HG03097 (cell line): Measurements from ENCODE around the gene TOMM22.
A peak's percentile ranks its signal among the peaks of the same experiment; 100 is the strongest.

Experiments used
- ATAC-seq: cut with Tn5 transposase; IDR thresholded peaks from one replicate; pipeline ENCODE4 v1.9.1; 2021; ENCODE audit not compliant: unreplicated experiment, low FRiP score

Gene TOMM22

DNA sequence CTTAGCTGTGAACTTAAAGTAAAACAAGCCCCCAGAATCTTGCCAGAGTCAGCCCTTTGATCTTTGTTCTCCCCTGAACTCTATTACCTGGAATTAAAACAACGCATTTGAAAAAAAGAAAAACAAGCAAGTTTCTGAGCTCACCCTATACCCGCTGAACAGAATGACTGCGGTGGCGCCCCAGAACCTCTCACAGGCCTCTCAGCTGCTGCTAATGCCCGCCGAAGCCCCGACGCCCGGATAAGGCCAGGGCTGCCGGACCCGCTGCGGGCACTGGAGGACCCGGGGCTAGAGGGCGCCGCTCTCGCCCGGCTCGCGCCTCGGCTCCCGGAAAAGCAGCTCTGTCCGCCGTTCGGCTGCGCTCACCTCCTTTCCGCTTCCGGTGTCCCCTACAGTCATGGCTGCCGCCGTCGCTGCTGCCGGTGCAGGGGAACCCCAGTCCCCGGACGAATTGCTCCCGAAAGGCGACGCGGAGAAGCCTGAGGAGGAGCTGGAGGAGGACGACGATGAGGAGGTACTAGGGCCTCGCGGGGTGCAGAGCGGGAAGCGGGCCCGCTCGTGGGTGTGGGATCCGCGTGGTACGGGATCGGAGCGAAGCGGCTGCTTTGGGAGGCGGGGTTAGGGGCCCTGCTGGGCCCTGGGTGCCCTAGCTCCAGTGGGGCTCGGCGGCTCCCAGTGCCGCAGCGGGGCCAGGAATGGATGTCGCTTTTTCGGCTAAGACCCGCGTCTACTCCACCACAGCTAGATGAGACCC lies at the start of gene TOMM22:
TSS of gene TOMM22 (plus strand) at position 376 of the 754 bp plus-strand sequence. CDS start at position 398, 22 bp downstream.
- peak; percentile 88 for ATAC-seq

DNA sequence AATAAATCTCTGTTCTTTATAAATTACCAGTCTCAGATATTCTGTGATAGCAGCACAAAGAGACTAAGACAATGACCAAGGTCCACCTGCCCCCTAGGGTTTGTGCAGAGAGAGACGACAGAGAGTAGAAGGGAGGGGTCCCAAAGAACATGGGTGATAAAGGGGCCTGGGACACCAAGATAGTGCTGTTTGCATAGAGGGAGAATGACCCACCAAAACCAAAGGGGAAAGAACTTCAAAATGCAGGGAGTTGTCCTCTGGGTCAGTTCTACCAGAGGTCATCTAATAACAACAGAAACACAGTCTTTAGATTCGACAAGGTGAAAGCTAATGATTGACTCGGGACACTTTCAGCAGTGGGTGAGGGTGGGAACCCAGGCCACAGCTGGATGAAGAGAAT lies 49.2 kb upstream of the TOMM22 start:
- ATAC-seq, result no peak

DNA sequence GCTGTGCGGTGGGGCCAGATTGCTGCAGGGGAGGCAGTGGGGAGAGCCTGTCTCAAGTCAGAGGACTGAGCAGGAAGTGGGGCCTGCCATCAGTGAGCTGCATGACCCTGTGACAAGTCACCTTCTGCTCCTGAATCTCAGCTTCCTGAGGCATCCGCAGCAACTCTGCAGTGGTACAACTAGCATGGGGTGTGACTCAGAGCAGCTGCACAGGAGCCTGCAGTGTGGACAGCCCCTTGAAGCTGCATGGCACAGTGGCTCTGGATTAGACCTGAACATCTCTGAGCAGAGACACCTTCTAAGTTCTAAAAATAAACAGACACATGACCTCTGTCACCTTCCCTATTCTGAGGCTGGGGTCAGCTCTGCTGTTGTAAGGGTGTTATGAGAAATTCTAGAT lies 43.5 kb upstream of the TOMM22 start:
- ATAC-seq, result no peak

DNA sequence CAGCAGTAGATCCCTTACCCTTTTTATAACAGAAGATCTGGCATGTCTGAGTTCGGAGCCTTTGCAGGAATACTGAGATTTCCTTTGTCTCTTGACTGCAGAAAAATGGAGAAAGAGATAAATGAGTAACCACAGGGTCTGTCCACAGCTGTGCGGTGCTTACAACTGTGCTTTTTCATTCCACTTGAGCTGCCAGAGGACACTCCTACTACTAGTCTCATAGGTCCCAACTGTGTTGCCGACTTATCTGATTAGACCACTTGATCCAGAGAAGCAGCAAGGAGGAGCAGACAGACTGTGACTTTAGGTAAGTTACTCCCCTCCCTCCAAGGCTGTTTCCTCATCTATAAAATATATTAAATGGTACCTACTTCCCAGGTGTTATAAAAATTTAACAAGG lies 43.0 kb upstream of the TOMM22 start:
- no peak for ATAC-seq

DNA sequence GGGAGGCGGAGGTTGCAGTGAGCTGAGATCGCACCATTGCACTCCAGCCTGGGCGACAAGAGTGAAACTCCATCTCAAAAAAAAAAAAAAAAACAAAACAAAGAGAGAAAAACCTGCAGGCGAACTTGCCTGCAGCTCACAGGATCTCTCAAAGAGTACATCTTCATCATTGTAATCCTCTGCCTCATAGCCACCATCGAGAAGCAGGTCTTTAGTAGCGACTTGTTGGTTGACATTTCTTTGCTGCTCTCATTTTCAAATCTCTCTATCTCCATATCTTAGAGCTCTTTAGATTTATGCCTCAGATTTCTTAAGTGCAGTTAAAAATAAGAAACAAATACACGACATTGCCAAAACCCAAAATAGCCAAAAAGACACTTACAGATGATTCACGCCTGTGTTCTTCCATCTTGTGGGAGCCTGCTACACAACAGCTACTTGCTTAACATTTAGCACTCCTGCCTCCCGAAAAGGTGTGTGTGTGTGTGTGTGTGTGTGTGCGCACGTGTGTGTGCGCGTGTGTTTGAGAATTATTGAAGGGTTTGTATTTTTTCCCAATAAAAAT lies 40.2 kb upstream of the TOMM22 start:
- no peak for ATAC-seq

DNA sequence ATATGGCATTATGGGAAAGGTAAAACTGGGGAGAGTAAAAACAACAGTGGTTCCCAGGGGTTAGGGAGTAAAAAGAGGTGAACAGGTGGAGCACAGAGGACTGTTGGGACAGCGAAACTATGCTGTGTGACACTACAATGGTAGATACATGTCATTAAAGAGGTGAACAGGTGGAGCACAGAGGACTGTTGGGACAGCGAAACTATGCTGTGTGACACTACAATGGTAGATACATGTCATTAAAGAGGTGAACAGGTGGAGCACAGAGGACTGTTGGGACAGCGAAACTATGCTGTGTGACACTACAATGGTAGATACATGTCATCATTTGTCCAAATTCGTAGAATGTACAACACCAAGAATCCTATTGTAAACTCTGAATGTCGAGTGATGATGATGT lies 37.5 kb upstream of the TOMM22 start:
- ATAC-seq, result peak; percentile 79

DNA sequence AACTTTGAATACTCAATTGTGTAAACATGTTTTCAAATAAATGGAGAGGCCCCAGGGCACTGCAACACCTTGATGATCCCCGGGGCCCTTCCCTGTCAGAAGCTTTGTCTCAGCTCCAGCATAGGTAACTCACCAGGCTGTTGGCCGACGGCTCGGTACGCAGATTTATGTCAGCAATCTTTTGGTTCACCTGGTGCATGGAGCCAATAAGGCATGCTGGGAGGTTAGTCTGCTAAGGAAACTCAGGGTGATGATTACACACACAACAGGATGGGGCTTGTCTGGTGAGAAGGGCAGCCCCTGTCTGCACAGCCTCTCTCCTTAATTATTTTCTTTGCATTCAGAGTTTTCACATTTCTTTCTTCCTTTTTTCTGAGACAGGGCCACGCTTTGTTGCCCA lies 36.3 kb upstream of the TOMM22 start:
- no peak for ATAC-seq

DNA sequence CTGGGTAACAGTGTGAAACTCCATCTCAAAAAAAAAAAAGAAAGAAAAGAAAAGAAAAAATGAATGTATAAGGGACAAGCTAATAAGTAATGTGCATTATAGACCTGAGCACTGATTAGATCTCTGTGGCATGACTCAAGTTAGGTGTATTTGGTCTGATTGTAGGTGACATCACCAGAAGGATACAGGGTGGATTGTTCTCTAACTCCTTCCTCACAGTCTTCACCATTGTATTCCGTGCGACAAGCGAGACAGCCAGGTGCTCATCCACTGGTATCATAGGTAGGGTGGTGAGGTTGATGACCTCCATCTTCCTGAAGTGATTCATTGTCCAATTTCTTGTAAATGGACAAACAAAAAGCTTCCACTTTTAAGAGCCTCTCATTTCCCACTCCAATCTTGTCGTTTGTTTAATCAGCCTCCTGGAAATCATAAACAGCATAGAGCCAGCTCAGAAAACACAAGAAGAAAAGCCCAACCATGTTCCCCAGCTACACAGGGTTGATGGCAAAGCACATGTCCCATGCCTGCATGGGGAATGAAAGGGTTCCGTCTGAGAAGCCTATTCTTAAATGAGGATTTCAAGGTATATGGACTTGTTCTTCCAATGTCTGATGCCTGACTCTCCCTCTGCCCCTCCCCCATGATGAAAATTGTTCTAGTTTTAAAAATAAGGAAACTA lies 31.8 kb upstream of the TOMM22 start:
- ATAC-seq, result no peak

DNA sequence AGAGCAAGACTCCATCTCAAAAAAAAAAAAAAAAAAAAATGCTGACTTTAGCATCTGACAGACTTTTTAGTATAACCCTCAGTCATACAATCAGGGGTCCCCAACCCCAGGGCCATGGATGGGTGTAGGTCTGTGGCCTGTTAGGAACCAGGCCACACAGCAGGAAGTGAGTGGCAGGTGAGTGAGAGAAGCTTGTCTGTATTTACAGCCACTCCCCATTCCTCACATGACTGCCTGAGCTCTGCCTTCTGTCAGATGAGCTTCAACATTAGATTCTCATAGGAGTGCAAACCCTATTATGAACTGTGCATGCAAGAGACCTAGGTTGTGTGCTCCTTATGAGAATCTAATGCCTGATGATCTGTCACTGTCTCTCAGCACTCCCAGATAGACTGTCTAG lies 28.9 kb upstream of the TOMM22 start:
- no peak for ATAC-seq

DNA sequence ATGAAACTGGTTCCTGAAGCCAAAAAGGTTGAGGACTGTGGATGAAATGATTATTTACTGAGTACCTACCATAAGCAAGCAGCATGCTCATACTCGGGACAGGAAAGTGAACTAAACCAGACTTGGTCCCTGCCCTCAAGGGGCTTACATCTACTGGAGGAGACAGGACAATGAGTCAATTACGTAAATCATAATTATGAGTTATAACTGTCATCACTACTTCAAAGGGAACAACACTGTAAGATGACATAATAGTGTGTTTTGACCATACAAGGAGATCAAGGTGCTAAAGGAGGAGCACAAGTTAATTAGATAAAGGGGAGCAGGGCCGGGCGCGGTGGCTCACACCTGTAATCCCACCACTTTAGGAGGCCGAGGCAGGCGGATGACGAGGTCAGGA lies 28.0 kb upstream of the TOMM22 start:
- no peak for ATAC-seq

DNA sequence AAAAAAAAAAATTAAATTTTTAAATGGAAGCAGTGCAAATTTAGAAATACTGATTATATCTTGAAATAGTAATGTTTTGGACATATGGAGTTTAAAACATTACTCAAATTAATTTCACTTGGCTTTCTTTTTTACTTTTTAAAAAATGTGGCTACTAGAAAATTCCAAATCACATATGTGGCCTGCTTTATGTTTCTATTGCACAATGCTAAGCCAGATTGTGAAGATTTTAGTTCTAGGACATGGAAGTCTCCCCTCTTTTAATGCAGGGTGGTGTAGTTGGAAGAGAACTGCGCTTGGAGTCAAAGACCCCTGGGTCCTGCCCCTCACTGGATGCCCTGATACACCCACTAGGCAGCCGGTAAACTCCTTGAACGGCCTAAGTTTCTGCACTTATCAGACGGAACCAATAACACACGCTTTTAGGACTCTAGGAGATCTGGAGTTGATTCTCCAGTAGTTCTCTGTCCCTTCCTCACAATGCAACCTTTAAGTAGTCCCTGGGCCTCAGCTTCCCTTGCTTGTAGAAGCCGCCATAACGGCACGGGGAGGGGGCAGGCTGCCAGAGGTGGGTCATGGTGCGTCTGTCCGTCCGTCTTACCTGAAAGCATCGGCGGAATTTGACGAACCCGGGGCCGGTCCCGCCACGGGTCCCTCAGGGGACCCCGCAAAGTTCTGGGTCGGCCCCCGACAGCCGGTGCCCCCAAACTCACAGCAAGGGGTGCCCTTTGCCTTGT lies 26.1 kb upstream of the TOMM22 start:
- ATAC-seq, result no peak

DNA sequence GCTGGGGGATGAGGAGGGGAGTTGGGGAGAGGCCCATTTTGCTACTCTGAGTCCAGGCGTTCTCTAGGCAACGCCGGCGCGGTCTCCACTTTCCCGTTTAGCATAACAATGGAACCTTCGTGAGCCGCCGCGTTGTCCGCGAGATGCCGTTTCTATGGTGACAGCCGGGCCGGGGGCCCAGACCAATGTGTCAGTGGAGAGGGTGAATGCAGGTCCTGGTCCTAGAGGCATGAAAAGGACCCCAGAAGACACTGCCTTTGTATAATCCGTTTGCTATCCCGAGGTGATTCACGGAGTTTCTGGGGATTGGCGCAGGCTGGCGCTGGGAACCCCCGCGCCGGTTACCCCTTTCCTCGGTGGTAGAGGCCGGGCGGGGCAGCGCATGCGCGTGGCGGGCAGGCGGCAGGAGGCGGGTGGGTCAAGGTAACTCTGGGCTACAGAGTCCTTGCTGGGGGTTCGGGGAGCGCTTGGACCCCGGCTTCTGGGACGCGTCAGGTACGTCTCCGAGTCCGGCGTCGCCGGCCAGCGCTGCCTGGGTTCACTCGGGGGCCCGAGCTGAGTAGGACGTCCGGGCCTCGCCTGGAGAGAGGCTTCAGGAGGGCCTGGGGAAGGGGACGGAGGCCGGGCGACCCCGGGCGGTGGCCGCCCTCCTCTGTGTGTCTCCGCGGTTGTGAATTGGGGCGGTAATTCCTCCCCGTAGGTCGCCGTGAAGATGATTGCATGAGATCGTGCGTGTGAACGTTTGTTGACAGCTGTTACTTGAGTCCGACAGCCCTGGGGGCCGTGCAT lies 25.3 kb upstream of the TOMM22 start, which contains the start of the genes CBY1 and FAM227A:
TSS of gene CBY1 (plus strand) at position 383 of the 789 bp plus-strand sequence. CDS start 11,417 bp downstream, outside the sequence.
TSS of gene FAM227A (minus strand) at position 137 of the 789 bp plus-strand sequence. CDS start 6,224 bp downstream, outside the sequence.
- ATAC-seq, result peak; percentile 81

DNA sequence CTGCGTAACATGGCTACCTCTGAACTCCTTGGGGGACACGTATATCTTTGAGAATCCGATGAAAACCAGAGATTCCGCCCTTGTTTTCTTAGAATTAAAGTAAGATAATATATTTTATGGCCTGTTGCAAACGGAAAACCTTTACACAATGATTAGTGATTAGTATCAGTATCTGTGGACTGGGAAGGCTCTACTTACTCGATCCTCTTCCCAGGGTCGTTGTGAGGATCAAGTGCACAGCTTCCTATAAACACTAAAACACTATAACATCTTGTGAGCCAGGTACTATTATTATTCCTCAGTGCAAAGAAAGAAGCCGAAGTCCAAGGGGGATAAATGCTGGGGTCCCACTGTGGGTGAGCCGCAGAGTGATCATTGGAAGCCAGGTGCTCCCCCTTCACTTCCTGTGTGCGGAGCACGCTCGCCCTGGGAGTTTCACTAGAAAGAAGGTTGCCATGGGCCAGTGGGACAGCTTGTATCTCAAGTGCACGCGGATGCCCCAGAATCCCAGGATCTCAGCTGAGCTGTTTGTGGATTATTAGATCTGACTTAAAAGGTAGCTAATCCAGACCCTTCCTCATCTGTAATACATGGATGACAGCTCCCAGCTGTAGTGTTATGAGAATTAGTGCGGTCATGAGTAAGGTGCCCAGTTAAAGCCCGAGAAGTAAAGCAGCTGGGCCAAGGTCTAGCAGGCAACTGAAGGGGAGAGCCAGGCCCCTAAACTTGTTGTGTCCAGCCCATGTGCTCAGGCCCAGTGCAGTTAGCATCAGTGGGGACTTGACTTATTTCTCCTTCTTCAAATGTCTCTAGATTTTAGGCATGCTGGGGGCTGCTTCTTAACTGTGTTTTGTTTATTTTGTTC lies 24.5 kb upstream of the TOMM22 start:
- no peak for ATAC-seq

DNA sequence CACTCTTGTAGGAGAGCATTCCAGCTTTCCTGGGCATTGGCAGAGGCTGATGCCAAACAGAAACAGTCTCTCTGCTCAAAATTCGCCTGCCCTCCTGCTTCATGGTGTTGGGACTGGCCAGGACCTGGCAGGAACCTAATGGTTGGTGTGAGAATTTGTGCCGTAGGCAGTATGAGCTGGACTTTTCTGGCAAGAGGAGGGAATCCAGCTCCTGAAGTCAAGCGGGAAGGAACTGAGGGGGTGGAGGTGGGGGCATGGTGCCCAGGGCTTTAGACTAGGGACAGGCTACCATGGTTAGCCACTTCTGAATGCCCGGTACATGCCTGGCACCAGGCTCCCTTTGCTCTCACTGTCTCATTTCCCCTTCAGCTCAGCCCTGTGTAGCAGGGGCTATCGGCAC lies 6.9 kb upstream of the TOMM22 start:
- no peak for ATAC-seq

DNA sequence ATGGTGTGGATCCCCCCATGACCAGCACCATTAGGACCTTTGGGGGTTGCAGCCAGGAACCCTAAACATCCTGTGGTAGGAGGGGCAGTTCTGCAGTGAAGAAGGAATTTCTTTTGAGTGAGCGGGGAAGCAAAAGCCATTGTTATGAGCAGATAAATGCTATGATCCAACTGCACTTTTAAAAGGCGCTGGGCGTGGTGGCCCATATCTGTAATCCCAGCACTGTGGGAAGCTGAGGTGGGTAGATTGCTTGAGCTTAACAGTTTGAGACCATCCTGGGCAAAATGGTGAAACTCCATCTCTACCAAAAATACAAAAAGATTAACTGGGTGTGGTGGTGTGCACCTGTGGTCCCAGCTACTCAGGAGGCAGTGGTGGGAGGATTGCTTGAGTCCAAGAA lies 5.9 kb upstream of the TOMM22 start:
- ATAC-seq, result no peak

DNA sequence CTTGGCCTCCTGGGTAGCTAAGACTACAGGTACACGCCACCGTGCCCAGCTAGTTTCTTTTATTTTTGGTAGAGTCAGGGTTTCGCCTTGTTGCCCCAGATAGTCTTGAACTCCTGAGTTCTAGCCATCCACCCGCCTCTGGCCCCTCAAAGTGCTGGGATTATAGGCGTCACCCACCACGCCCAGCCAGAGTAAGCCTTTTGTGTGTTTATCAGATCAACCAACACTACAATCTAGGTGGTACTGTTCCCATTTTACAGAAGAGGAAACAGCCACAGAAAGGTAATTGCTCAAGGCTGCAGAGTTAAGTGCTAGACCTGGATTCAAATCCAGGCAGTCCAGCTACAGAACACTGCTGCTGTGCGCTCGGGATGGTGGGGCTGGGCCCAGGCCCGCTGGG lies 3.1 kb downstream of the TOMM22 start:
- no peak for ATAC-seq

DNA sequence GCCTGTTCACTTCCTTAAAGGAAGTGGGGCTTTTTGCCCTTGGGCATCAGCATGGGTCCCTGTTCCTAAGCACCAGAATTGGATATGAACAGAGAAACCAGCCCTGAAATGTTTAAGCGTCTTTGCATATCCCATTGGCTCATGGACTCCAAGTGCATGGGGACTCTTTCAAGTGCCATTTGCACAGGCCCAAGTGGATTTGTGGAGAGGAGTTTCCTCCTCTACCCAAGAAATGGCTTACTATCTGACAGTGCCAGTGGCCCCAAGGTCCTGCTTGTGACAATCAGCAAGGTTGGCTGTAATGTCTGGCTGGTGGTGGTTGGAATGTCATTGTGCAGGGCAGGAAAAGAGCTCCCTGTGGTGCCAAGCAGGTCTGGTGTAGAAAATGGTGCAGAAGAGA lies 4.0 kb downstream of the TOMM22 start:
- ATAC-seq, result no peak

DNA sequence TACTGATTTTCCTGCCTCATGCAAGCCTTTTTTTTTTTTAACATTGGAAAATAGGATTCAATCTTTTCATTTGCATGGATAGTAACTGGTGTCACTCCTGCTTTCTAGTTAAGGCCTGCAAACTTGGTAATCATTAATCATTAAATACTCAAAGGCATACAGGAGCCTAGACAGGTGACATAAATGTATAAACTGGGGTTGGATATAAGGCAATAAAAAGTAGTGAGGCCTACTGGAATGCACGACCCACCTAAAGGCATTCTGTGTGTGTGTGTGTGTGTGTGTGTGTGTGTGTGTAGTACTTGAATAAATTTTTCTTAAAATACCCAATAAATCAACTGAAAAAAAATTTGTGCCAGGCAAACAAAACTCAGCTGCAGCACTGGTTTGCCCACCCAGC lies 7.9 kb downstream of the TOMM22 start:
- no peak for ATAC-seq

DNA sequence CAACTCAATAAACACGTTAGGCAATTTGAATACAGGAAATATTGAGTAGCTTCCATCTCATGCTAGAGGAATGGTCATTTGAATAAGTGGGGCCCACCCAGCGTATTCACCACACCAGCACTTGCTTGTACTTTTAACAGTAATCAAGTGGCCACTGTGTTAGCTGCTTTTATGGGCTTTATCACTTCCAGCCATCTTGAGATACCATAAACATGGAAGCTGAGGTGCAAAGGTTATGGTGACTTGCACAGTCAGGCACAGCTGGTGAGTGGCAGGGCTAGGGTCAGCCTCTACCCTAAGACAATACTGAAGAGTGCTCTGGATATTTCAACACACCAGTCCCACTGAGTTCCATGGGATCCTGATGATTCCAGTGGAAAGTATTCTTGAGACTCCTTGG lies 12.3 kb downstream of the TOMM22 start:
- ATAC-seq, result no peak
